SH-SY5Y (cell line): ENCODE results near the gene PPHLN1.

Experiments used
- GATA2 ChIP-seq: IDR thresholded peaks from 2 replicates; pipeline ENCODE4 v1.6.1; 2011; ENCODE audit warnings: mild to moderate bottlenecking, low read depth, low read length
- GATA3 ChIP-seq: IDR thresholded peaks from 2 replicates; pipeline ENCODE4 v1.6.1; 2011; ENCODE audit warnings: low read depth, mild to moderate bottlenecking, low read length, moderate library complexity

DNA sequence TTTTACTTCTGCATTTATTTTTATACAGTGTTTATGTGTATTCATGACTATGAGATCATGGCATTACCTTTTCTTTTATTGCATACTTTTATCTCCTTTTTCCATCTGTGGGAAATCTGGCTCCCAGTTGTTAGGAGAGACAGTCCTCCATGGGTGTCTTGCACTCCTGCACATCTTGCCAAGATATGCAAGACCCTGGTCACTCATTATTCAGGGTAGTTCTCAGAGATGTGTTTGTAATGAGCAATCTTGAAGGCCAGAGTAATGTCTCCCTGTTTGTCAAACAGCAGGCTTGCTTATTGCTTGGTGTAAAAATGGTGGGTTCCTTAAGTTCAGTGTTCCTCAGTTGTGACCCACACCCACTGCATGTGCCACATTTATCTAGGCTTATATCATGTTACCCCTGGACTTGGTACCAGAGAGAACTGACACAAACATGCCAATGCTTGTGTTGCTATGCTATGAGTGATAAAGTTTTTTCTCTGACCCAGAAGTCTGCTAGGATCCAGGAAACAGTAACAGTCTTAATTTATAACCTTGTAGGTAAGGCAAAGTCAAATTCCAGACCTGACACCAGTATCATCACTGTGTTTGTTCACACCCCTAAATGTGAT is 36.8 kb downstream of the PPHLN1 start:
- no peak for TF ChIP-seq GATA2
- no peak for TF ChIP-seq GATA3
